SJSA1 (cell line): Measurements from ENCODE around the gene HTR2B. TPM values are rescaled to one million over a fixed set of nuclear protein-coding genes. Genes with fewer than 3 reads are reported as not detected.

Experiments
- total RNA-seq: library from RNA; depleted of rRNA; stranded (reverse); fragments of >200 nt; shearing (Covaris generic); gene quantifications from 2 replicates; pipeline ENCODE4 v1.2.3, GENCODE V29; 2014; rRNA removed

Gene HTR2B
- total RNA-seq, 1 experiment from 2014 or later = 0.21 TPM

Other genes with a start within 250 kb of the HTR2B start
- 2.6 and 5.7 TPM in 2 replicates for gene GPR55, start 199.8 kb downstream of the HTR2B start, total RNA-seq
- gene SPATA3, start 128.9 kb downstream of the HTR2B start, total RNA-seq = not detected in 2 replicates
- gene C2orf72, start 87.5 kb downstream of the HTR2B start, total RNA-seq = 0.41 TPM in 1 of 2 replicates, not detected in the other
- 158 and 164 TPM in 2 replicates for gene PSMD1, start 68.2 kb downstream of the HTR2B start, total RNA-seq
- gene ARMC9, start 73.6 kb upstream of the HTR2B start, total RNA-seq = 15.2 and 19.1 TPM in 2 replicates